DOHH2 (cell line): ENCODE measurements around the gene IFITM1.

Source experiments
- H3F3A ChIP-seq: fragments of 200-600 bp; sonication (generic), shearing (Covaris generic); 2 replicates; pipeline ENCODE4 v1.6.0; 2016; ENCODE audit warnings: antibody characterized with exemption, mild to moderate bottlenecking; ENCODE audit not compliant: control insufficient read depth, insufficient read depth
- H3K27ac ChIP-seq: fragments of 200-600 bp; sonication (generic); 2 replicates; pipeline ENCODE4 v1.5.1; 2014; ENCODE audit warnings: low read depth, mild to moderate bottlenecking, low read length, moderate library complexity
- H3K27me3 ChIP-seq: fragments of 200-600 bp; sonication (generic); 2 replicates; pipeline ENCODE4 v1.6.1; 2014; ENCODE audit warnings: mild to moderate bottlenecking, low read length, mixed read lengths; ENCODE audit not compliant: control insufficient read depth
- H3K36me3 ChIP-seq: fragments of 200-600 bp; sonication (generic); 2 replicates; pipeline ENCODE4 v1.6.1; 2014; ENCODE audit warnings: mild to moderate bottlenecking, low read length, moderate library complexity, mixed read lengths; ENCODE audit not compliant: control insufficient read depth
- H3K4me1 ChIP-seq: fragments of 200-600 bp; sonication (generic); 2 replicates; pipeline ENCODE4 v1.6.1; 2014; ENCODE audit warnings: mild to moderate bottlenecking, low read length, mixed read lengths; ENCODE audit not compliant: control insufficient read depth
- H3K4me2 ChIP-seq: fragments of 200-600 bp; sonication (generic); 2 replicates; pipeline ENCODE4 v1.6.0; 2014; ENCODE audit warnings: mild to moderate bottlenecking, low read length, moderate library complexity
- H3K4me3 ChIP-seq: fragments of 200-600 bp; sonication (generic); 2 replicates; pipeline ENCODE4 v1.5.1; 2014; ENCODE audit warnings: mild to moderate bottlenecking, low read length, mixed read lengths
- H3K79me2 ChIP-seq: fragments of 200-600 bp; sonication (generic); 2 replicates; pipeline ENCODE4 v1.6.1; 2014; ENCODE audit warnings: mild to moderate bottlenecking, low read length, mixed read lengths; ENCODE audit not compliant: control insufficient read depth
- H3K9me2 ChIP-seq: fragments of 200-600 bp; sonication (generic); replicated peaks from 2 replicates; pipeline ENCODE4 v1.6.1; 2014; ENCODE audit warnings: mild to moderate bottlenecking, low read length, mixed read lengths; ENCODE audit not compliant: control insufficient read depth
- H3K9me3 ChIP-seq: fragments of 200-600 bp; sonication (generic); 2 replicates; pipeline ENCODE4 v1.6.1; 2014; ENCODE audit warnings: antibody characterized with exemption, low read length, mixed read lengths; ENCODE audit not compliant: control insufficient read depth, insufficient read depth
- H4K20me1 ChIP-seq: fragments of 200-600 bp; sonication (generic); 2 replicates; pipeline ENCODE4 v1.6.0; 2014; ENCODE audit warnings: low read depth, mild to moderate bottlenecking, antibody characterized with exemption, low read length, moderate library complexity; ENCODE audit not compliant: control insufficient read depth, insufficient read depth
- EZH2phosphoT487 ChIP-seq: fragments of 200-600 bp; sonication (generic); IDR thresholded peaks from 2 replicates; pipeline ENCODE4 v1.6.1; 2017; ENCODE audit warnings: borderline replicate concordance, mild to moderate bottlenecking, antibody characterized with exemption, low read length, moderate library complexity, mixed read lengths
- TF ChIP-seq, protein P1 (sequence below): fragments of 200-600 bp; sonication (generic); IDR thresholded peaks from one replicate; pipeline ENCODE4 v1.5.1; 2014; ENCODE audit warnings: antibody characterized with exemption, mild to moderate bottlenecking, low read depth, low read length; ENCODE audit not compliant: poor library complexity, severe bottlenecking

The IFITM1 gene

DNA sequence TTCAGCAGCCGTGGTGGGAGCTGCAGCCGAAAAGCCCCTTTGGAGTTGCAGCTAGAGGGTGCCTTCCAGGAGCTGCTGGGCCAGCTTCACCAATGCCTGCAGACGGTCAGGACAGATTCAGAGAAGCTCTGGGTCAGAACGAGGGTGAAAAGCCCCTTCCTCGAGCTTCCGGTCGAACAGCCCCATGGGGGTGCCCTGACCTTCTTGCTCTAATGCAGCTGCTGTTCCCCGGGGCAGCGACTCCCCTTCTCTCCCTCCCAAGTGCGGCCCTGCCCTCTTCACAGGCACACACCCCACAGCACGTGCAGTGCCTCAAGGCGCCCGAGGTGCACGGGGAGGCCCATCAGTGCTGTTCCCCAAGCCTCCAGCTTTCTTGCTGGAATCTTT, 16.5 kb downstream of the IFITM1 start:
- Histone ChIP-seq H4K20me1 (no peaks in the 10 kb centered on the region), H3K4me2 (no peak overlapping the region), H3K36me3 (no peaks in the 10 kb centered on the region), H3K27ac (no peak overlapping the region), H3K4me3 (no peak overlapping the region), H3K9me2 (no peaks in the 10 kb centered on the region), H3K27me3 (no peaks in the 10 kb centered on the region), H3K4me1 (peaks cover 50% of the 10 kb centered on the region), H3K79me2 (no peaks in the 10 kb centered on the region), H3F3A (peaks cover 26% of the 10 kb centered on the region), H3K9me3 (peaks cover 6% of the 10 kb centered on the region; the same call in 1 of the 2 replicates)
- TF ChIP-seq, protein P1, sequence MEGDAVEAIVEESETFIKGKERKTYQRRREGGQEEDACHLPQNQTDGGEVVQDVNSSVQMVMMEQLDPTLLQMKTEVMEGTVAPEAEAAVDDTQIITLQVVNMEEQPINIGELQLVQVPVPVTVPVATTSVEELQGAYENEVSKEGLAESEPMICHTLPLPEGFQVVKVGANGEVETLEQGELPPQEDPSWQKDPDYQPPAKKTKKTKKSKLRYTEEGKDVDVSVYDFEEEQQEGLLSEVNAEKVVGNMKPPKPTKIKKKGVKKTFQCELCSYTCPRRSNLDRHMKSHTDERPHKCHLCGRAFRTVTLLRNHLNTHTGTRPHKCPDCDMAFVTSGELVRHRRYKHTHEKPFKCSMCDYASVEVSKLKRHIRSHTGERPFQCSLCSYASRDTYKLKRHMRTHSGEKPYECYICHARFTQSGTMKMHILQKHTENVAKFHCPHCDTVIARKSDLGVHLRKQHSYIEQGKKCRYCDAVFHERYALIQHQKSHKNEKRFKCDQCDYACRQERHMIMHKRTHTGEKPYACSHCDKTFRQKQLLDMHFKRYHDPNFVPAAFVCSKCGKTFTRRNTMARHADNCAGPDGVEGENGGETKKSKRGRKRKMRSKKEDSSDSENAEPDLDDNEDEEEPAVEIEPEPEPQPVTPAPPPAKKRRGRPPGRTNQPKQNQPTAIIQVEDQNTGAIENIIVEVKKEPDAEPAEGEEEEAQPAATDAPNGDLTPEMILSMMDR: no peak
- TF ChIP-seq EZH2phosphoT487: no peak

DNA sequence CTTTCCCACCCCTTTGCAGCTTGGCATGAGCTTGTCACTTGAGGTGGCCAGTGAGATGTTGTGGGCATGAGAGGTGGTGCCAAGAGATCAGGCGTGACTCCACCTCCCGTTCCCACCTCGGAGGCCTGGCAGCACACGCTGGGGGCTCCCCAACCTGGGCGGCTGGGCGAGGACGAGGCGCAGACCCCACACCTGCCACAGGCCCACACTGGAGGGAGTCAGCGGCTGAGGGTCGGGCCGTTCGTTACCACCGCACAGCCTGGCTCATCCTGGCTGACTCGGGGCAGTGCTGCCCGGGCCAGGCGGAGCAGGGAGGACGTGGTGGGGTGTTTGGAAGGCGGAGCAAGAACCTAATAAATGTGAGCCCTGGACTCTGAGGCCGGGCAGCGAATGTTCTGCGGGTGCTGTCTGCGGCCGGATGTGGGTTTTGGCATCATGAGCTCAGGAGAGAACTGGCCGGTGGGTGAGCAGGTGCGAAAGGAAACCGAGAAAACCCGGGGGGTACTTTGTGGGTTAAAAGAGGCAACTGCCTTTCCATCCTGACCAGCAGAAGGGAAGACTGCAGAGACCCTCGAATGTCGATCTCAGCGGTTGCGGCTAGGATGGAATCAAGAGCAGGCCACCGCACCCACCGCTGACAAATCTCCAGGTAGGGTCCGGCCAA, 17.0 kb downstream of the IFITM1 start:
- Histone ChIP-seq H3K9me2 (no peaks in the 10 kb centered on the region), H3K27me3 (no peaks in the 10 kb centered on the region), H3K79me2 (no peaks in the 10 kb centered on the region), H3K27ac (no peak overlapping the region), H3K36me3 (no peaks in the 10 kb centered on the region), H3K4me1 (peaks cover 51% of the 10 kb centered on the region), H3F3A (peaks cover 26% of the 10 kb centered on the region), H3K4me2 (no peak overlapping the region), H3K9me3 (peaks cover 6% of the 10 kb centered on the region; the same call in 1 of the 2 replicates), H3K4me3 (no peak overlapping the region), H4K20me1 (no peaks in the 10 kb centered on the region)
- no peak for TF ChIP-seq EZH2phosphoT487
- TF ChIP-seq, protein P1: no peak

DNA sequence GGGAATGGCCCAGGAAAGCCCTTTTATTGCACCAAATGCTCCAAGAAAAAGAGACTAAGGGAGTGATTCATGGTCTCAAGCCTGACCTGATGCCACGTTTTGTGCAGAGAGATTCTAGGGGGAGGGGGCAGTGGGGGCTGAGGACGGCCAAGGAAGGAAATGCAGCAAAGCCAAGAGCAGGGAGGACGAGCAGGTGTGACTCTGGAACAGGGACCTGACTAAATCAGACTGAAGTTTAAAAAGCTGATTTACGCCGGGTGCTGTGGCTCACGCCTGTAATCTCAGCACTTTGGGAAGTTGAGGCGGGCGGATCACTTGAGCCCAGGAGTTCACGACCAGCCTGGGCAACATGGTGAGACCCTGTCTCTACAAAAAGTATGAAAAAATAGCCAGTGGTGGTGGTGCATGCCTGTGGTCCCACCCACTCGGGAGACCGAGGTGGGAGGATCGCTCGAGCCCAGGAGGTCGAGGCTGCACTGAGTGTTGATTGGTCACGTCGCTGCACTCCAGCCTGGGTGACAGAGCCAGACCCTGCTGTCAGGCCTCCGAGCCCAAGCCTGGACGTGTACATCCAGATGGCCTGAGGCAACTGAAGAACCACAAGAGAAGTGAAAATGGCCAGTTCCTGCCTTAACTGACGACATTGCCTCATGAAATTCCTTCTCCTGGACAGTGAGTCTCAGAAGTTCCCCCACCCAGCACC, 17.7 kb downstream of the IFITM1 start:
- no peak overlapping the region for H3K4me3 ChIP-seq
- H3K4me1 ChIP-seq: peaks cover 51% of the 10 kb centered on the region
- H3K79me2 ChIP-seq: no peaks in the 10 kb centered on the region
- H3K9me3 ChIP-seq: peaks cover 6% of the 10 kb centered on the region; the same call in 1 of the 2 replicates
- H3K27ac ChIP-seq: no peak overlapping the region
- no peak overlapping the region for H3K4me2 ChIP-seq
- TF ChIP-seq, protein P1: no peak
- TF ChIP-seq EZH2phosphoT487: no peak
- no peaks in the 10 kb centered on the region for H3K9me2 ChIP-seq
- no peaks in the 10 kb centered on the region for H3K27me3 ChIP-seq
- H3K36me3 ChIP-seq: no peaks in the 10 kb centered on the region
- peaks cover 26% of the 10 kb centered on the region for H3F3A ChIP-seq
- H4K20me1 ChIP-seq: no peaks in the 10 kb centered on the region
